Liver (tissue), 9 donors: Measurements from ENCODE around the gene CD8B2. TPM values are rescaled to one million over a fixed set of nuclear protein-coding genes. Genes with fewer than 3 reads are reported as not detected.

Source experiments
- DNase-seq: peaks from one replicate; pipeline ENCODE4 v3.0.0-alpha.2; 2017; ENCODE audit warnings: low spot score
- H3K27ac ChIP-seq, 2 donors: one replicate each; pipeline ENCODE4 v1.7.0; 2013; ENCODE audit warnings: inconsistent platforms in 2 of 2, low read length in 2 of 2, control low read depth in 1 of 2, low read depth in 1 of 2, mild to moderate bottlenecking in 1 of 2
- H3K27me3 ChIP-seq, 4 donors: one replicate each; pipeline versions ENCODE4 v1.6.1 to v1.7.0; 2013; ENCODE audit warnings: low read length in 3 of 4, inconsistent platforms in 1 of 4, mild to moderate bottlenecking in 1 of 4, moderate library complexity in 1 of 4; ENCODE audit not compliant: control insufficient read depth in 4 of 4, insufficient read depth in 4 of 4
- H3K36me3 ChIP-seq, 4 donors: one replicate each; pipeline versions ENCODE4 v1.6.1 to v1.7.0; 2013; ENCODE audit warnings: low read length in 3 of 4, mild to moderate bottlenecking in 3 of 4, low read depth in 1 of 4, moderate library complexity in 1 of 4; ENCODE audit not compliant: control insufficient read depth in 4 of 4, insufficient read depth in 3 of 4
- H3K4me1 ChIP-seq, 4 donors: one replicate each; pipeline versions ENCODE4 v1.6.1 to v1.7.0; 2013; ENCODE audit warnings: low read length in 3 of 4, mild to moderate bottlenecking in 3 of 4, moderate library complexity in 1 of 4; ENCODE audit not compliant: control insufficient read depth in 4 of 4, insufficient read depth in 4 of 4
- H3K4me3 ChIP-seq, 3 donors: one replicate each; pipeline versions ENCODE4 v1.6.1 to v1.7.0; 2013; ENCODE audit warnings: low read length in 3 of 3, control low read depth in 1 of 3, low read depth in 1 of 3, mild to moderate bottlenecking in 1 of 3
- H3K9ac ChIP-seq, 2 donors: one replicate each; pipeline ENCODE4 v1.7.0; 2013; ENCODE audit warnings: low read length in 2 of 2, mild to moderate bottlenecking in 2 of 2, moderate library complexity in 2 of 2, control low read depth in 1 of 2, low read depth in 1 of 2
- H3K9me3 ChIP-seq, 4 donors: one replicate each; pipeline versions ENCODE4 v1.6.1 to v1.7.0; 2013; ENCODE audit warnings: low read length in 3 of 4; ENCODE audit not compliant: control insufficient read depth in 4 of 4
- ATF3 ChIP-seq: IDR thresholded peaks from 2 replicates; pipeline ENCODE4 v1.6.1; 2016; ENCODE audit warnings: antibody characterized with exemption
- EGR1 ChIP-seq, 2 donors: IDR thresholded peaks; 2 replicates each; pipeline ENCODE4 v1.6.1; 2016 to 2018; ENCODE audit warnings: antibody characterized with exemption in 2 of 2, low read depth in 2 of 2
- FOXA1 ChIP-seq: IDR thresholded peaks from 2 replicates; pipeline ENCODE4 v1.6.1; 2016; ENCODE audit warnings: antibody characterized with exemption
- FOXA2 ChIP-seq: IDR thresholded peaks from 2 replicates; pipeline ENCODE4 v1.6.1; 2016; ENCODE audit warnings: antibody characterized with exemption
- GABPA ChIP-seq, 2 donors: IDR thresholded peaks in 1 of 2; conservative IDR thresholded peaks in 1 of 2; 2 replicates each; pipeline ENCODE4 v1.6.1; 2016; ENCODE audit warnings: antibody characterized with exemption in 2 of 2, mild to moderate bottlenecking in 1 of 2, moderate library complexity in 1 of 2
- HNF4A ChIP-seq, 2 donors: conservative IDR thresholded peaks; 2 replicates each; pipeline ENCODE4 v1.6.1; 2016; ENCODE audit warnings: antibody characterized with exemption in 2 of 2, mild to moderate bottlenecking in 2 of 2
- HNF4G ChIP-seq: IDR thresholded peaks from 2 replicates; pipeline ENCODE4 v1.6.1; 2016; ENCODE audit warnings: antibody characterized with exemption
- MAX ChIP-seq: IDR thresholded peaks from 2 replicates; pipeline ENCODE4 v1.6.1; 2016; ENCODE audit warnings: antibody characterized with exemption
- NR2F2 ChIP-seq: IDR thresholded peaks from 2 replicates; pipeline ENCODE4 v1.6.1; 2016; ENCODE audit warnings: antibody characterized with exemption
- RAD21 ChIP-seq, 2 donors: IDR thresholded peaks; 2 replicates each; pipeline ENCODE4 v1.6.1; 2016; ENCODE audit warnings: antibody characterized with exemption in 2 of 2, mild to moderate bottlenecking in 2 of 2
- REST ChIP-seq: IDR thresholded peaks from 2 replicates; pipeline ENCODE4 v1.6.1; 2016; ENCODE audit warnings: antibody characterized with exemption, mild to moderate bottlenecking
- RXRA ChIP-seq, 2 donors: IDR thresholded peaks; 2 replicates each; pipeline ENCODE4 v1.6.1; 2017 to 2018; ENCODE audit warnings: antibody characterized with exemption in 2 of 2, mild to moderate bottlenecking in 1 of 2
- YY1 ChIP-seq: IDR thresholded peaks from 2 replicates; pipeline ENCODE4 v1.6.1; 2016; ENCODE audit warnings: antibody characterized with exemption, mild to moderate bottlenecking
- WGBS: extraction: QIAGEN DNeasy Blood & Tissue Kit; methylation state at CpG from one replicate; pipeline ENCODE4 v1.1.7; 2013; 5-methylcytosine and 5-hydroxymethylcytosine counted together
- polyA plus RNA-seq, 2 donors: library from polyadenylated mRNA; stranded (reverse) in 1 of 2; unstranded in 1 of 2; fragments of 200-250 nt in 1 of 2; fragments of >200 nt in 1 of 2; fragmentation: Nextera tagmentation in 1 of 2; extraction: Ambion mirVana in 1 of 2; gene quantifications; one replicate each; pipeline versions ENCODE4 v1.2.1 to v1.2.3, GENCODE V29; 2013 to 2015
- total RNA-seq, 2 donors: library from RNA; depleted of rRNA; stranded (reverse); fragments of >200 nt; gene quantifications; one replicate each; pipeline ENCODE4 v1.2.3, GENCODE V29; 2014
- donor health status: healthy.
- donor health status: healthy.
- donor health status: healthy.
- donor health status: healthy.
- donor health status: healthy.

Gene CD8B2
- total and polyA plus RNA-seq, 4 donors = under 0.01 to 0.05 TPM; not detected in 2

- Histone ChIP-seq H3K9me3 (peaks cover 0 to 6% (median 0%) of the 10 kb centered on the region in 4 donors), H3K27ac (no peak overlapping the region), H3K4me1 (no peaks in the 10 kb centered on the region), H3K9ac (no peak overlapping the region), H3K36me3 (no peaks in the 10 kb centered on the region), H3K4me3 (no peak overlapping the region), H3K27me3 (peaks cover 0 to 4% (median 0%) of the 10 kb centered on the region in 4 donors)
- TF ChIP-seq YY1 (no peak), EGR1 (IDR thresholded peaks at IDR 0.05; ENCODE audit: low read depth in 2 of 2) (no peak), GABPA (IDR thresholded peaks at IDR 0.05 in 1 of 2, conservative IDR thresholded peaks at IDR 0.05 in 1 of 2) (no peak), FOXA1 (no peak)
- DNase-seq = no peak
- 94% methylated on average over 6 of the region's 6 CpGs for WGBS
Measured at GRCh38 chr2:106523976-106524665, 37.0 kb downstream of the CD8B2 start.

GRCh38 chr2:106530866-106531265 is 43.7 kb downstream of the CD8B2 start:
- DNase-seq = no peak
- TF ChIP-seq NR2F2 = no peak
- TF ChIP-seq HNF4G = no peak
- TF ChIP-seq ATF3 = no peak
- TF ChIP-seq FOXA2 = no peak
- no peak for TF ChIP-seq FOXA1
- H3K9ac ChIP-seq = no peak overlapping the region

GRCh38 chr2:106531676-106532214 is 44.6 kb downstream of the CD8B2 start:
- H3K27me3 ChIP-seq = peaks cover 0 to 4% (median 0%) of the 10 kb centered on the region in 4 donors
- DNase-seq = no peak
- no peaks in the 10 kb centered on the region for H3K36me3 ChIP-seq
- H3K4me3 ChIP-seq = no peak overlapping the region
- WGBS = 92% methylated on average over 7 of the region's 7 CpGs
- no peak overlapping the region for H3K9ac ChIP-seq
- no peaks in the 10 kb centered on the region for H3K9me3 ChIP-seq
- TF ChIP-seq HNF4A (conservative IDR thresholded peaks at IDR 0.05) (no peak), MAX (no peak), RAD21 (IDR thresholded peaks at IDR 0.05) (no peak), FOXA2 (no peak), REST (no peak), NR2F2 (no peak), ATF3 (no peak), RXRA (IDR thresholded peaks at IDR 0.05) (no peak), EGR1 (IDR thresholded peaks at IDR 0.05; ENCODE audit: low read depth in 2 of 2) (no peak)
- H3K4me1 ChIP-seq = no peaks in the 10 kb centered on the region
- H3K27ac ChIP-seq = no peak overlapping the region

More at GRCh38 chr2:106530866-106531265, 43.7 kb downstream of the CD8B2 start:
- WGBS = 64% methylated on average over 2 of the region's 2 CpGs
- Histone ChIP-seq H3K4me3 (no peak overlapping the region), H3K27me3 (peaks cover 0 to 4% (median 0%) of the 10 kb centered on the region in 4 donors), H3K4me1 (no peaks in the 10 kb centered on the region), H3K27ac (no peak overlapping the region), H3K36me3 (no peaks in the 10 kb centered on the region), H3K9me3 (no peaks in the 10 kb centered on the region)
